H9 (cell line): Measurements from ENCODE around the gene PRAMEF12. TPM values are rescaled to one million over a fixed set of nuclear protein-coding genes. Genes with fewer than 3 reads are reported as not detected.

Experiments
- DNase-seq: peaks from one replicate; pipeline ENCODE4 v3.0.0-alpha.2; 2017
- H2AFZ ChIP-seq: one replicate; pipeline ENCODE4 v1.6.1; 2013; ENCODE audit warnings: mild to moderate bottlenecking, low read length, control low read depth, moderate library complexity
- H2AK5ac ChIP-seq: 2 replicates; pipeline ENCODE4 v1.6.1; 2013; ENCODE audit warnings: low read length, control low read depth, mixed read lengths; ENCODE audit not compliant: insufficient read length
- H2BK120ac ChIP-seq: one replicate; pipeline ENCODE4 v1.6.1; 2013; ENCODE audit warnings: low read depth, mild to moderate bottlenecking, low read length, control low read depth, inconsistent platforms; ENCODE audit not compliant: poor library complexity, severe bottlenecking
- H2BK12ac ChIP-seq: 2 replicates; pipeline ENCODE4 v1.6.1; 2013; ENCODE audit warnings: low read length, control low read depth, mixed read lengths, low read depth; ENCODE audit not compliant: insufficient read length
- H2BK15ac ChIP-seq: 2 replicates; pipeline ENCODE4 v1.6.1; 2013; ENCODE audit warnings: low read depth, low read length, control low read depth
- H2BK20ac ChIP-seq: one replicate; pipeline ENCODE4 v1.6.1; 2013; ENCODE audit warnings: low read depth, mild to moderate bottlenecking, low read length, control low read depth, inconsistent platforms; ENCODE audit not compliant: poor library complexity, severe bottlenecking
- H2BK5ac ChIP-seq: 2 replicates; pipeline ENCODE4 v1.6.1; 2013; ENCODE audit warnings: low read length, control low read depth, mixed read lengths; ENCODE audit not compliant: insufficient read length
- H3K14ac ChIP-seq: 2 replicates; pipeline ENCODE4 v1.6.1; 2013; ENCODE audit warnings: low read length, control low read depth; ENCODE audit not compliant: insufficient read depth
- H3K18ac ChIP-seq: 2 replicates; pipeline ENCODE4 v1.6.1; 2013; ENCODE audit warnings: low read depth, mild to moderate bottlenecking, mixed read lengths, low read length, control low read depth; ENCODE audit not compliant: insufficient read length
- H3K23ac ChIP-seq: 2 replicates; pipeline ENCODE4 v1.6.1; 2013; ENCODE audit warnings: low read length, control low read depth, mixed read lengths, low read depth; ENCODE audit not compliant: insufficient read length
- H3K23me2 ChIP-seq: 2 replicates; pipeline ENCODE4 v1.6.1; 2013; ENCODE audit warnings: low read depth, mild to moderate bottlenecking, mixed read lengths, low read length, control low read depth; ENCODE audit not compliant: insufficient read length, poor library complexity, severe bottlenecking
- H3K27ac ChIP-seq: 2 replicates; pipeline ENCODE4 v1.5.1; 2013; ENCODE audit warnings: low read length, control low read depth, mixed read lengths, low read depth; ENCODE audit not compliant: insufficient read length
- H3K27me3 ChIP-seq: 2 replicates; pipeline ENCODE4 v1.6.1; 2013; ENCODE audit warnings: low read length, control low read depth, inconsistent platforms; ENCODE audit not compliant: insufficient read depth
- H3K4ac ChIP-seq: 2 replicates; pipeline ENCODE4 v1.6.1; 2013; ENCODE audit warnings: low read depth, mild to moderate bottlenecking, control low read depth, inconsistent platforms, low read length, moderate library complexity
- H3K4me1 ChIP-seq: 2 replicates; pipeline ENCODE4 v1.6.1; 2013; ENCODE audit warnings: low read length, control low read depth, inconsistent platforms; ENCODE audit not compliant: insufficient read depth
- H3K4me2 ChIP-seq: 2 replicates; pipeline ENCODE4 v1.6.1; 2013; ENCODE audit warnings: low read length, control low read depth, mixed read lengths; ENCODE audit not compliant: insufficient read length, insufficient read depth
- H3K56ac ChIP-seq: 2 replicates; pipeline ENCODE4 v1.6.1; 2013; ENCODE audit warnings: low read depth, mild to moderate bottlenecking, mixed read lengths, low read length, control low read depth; ENCODE audit not compliant: insufficient read length
- H3K79me1 ChIP-seq: 2 replicates; pipeline ENCODE4 v1.6.1; 2013; ENCODE audit warnings: low read depth, mild to moderate bottlenecking, moderate library complexity, low read length, control low read depth, inconsistent platforms; ENCODE audit not compliant: insufficient read depth, poor library complexity, severe bottlenecking
- H3K79me2 ChIP-seq: 2 replicates; pipeline ENCODE4 v1.6.1; 2013; ENCODE audit warnings: low read length, control low read depth, inconsistent platforms; ENCODE audit not compliant: insufficient read depth
- H3K9ac ChIP-seq: 2 replicates; pipeline ENCODE4 v1.6.1; 2013; ENCODE audit warnings: low read length, control low read depth, mixed read lengths; ENCODE audit not compliant: insufficient read length; ENCODE audit errors: extremely low read depth
- H3K9me3 ChIP-seq: one replicate; pipeline ENCODE4 v1.6.1; 2013; ENCODE audit warnings: low read depth, low read length, inconsistent platforms; ENCODE audit not compliant: control insufficient read depth
- H3T11ph ChIP-seq: one replicate; pipeline ENCODE4 v1.6.1; 2013; ENCODE audit warnings: mild to moderate bottlenecking, low read length, control low read depth, inconsistent platforms
- H4K20me1 ChIP-seq: one replicate; pipeline ENCODE4 v1.6.1; 2013; ENCODE audit not compliant: control insufficient read depth, insufficient read length, insufficient read depth
- H4K5ac ChIP-seq: 2 replicates; pipeline ENCODE4 v1.6.1; 2013; ENCODE audit warnings: low read depth, mild to moderate bottlenecking, mixed read lengths, low read length, control low read depth; ENCODE audit not compliant: insufficient read length
- H4K8ac ChIP-seq: replicated peaks from 2 replicates; pipeline ENCODE4 v1.6.1; 2013; ENCODE audit warnings: low read length, control low read depth, mixed read lengths, low read depth; ENCODE audit not compliant: insufficient read length
- H4K91ac ChIP-seq: 2 replicates; pipeline ENCODE4 v1.6.1; 2013; ENCODE audit warnings: low read depth, mild to moderate bottlenecking, moderate library complexity, mixed read lengths, low read length, control low read depth; ENCODE audit not compliant: insufficient read length
- H3K27ac Mint-ChIP-seq, 3 experiments: 2 replicates in 2 of 3; 3 replicates in 1 of 3; pipeline ENCODE4 v1.8.0; 2020 to 2021; ENCODE audit warnings: mixed read lengths in 3 of 3, mild to moderate bottlenecking in 1 of 3, moderate library complexity in 1 of 3
- H3K27me3 Mint-ChIP-seq: 2 replicates; pipeline ENCODE4 v1.8.0; 2021; ENCODE audit warnings: low read depth, mild to moderate bottlenecking, moderate library complexity, mixed read lengths
- H3K36me3 Mint-ChIP-seq, 3 experiments: 2 replicates in 2 of 3; 3 replicates in 1 of 3; pipeline ENCODE4 v1.8.0; 2020 to 2021; ENCODE audit warnings: low read depth in 3 of 3, mixed read lengths in 3 of 3; ENCODE audit not compliant: insufficient read depth in 1 of 3
- H3K4me1 Mint-ChIP-seq, 2 experiments: 2 replicates each; pipeline ENCODE4 v1.8.0; 2020; ENCODE audit warnings: mixed read lengths in 2 of 2
- H3K4me3 Mint-ChIP-seq, 2 experiments: 2 replicates in 1 of 2; 3 replicates in 1 of 2; pipeline ENCODE4 v1.8.0; 2020 to 2021; ENCODE audit warnings: mild to moderate bottlenecking in 2 of 2, mixed read lengths in 2 of 2, moderate library complexity in 1 of 2
- H3K9me3 Mint-ChIP-seq, 2 experiments: 2 replicates in 1 of 2; 3 replicates in 1 of 2; pipeline ENCODE4 v1.8.0; 2020; ENCODE audit warnings: mild to moderate bottlenecking in 2 of 2, mixed read lengths in 2 of 2, moderate library complexity in 1 of 2
- WGBS: extraction: QIAGEN DNeasy Blood & Tissue Kit; methylation state at CpG from one replicate; pipeline ENCODE4 v1.1.7; 2013; ENCODE audit warnings: missing lambda C conversion rate, low lambda C conversion rate, mixed read lengths; ENCODE audit not compliant: insufficient read length; ENCODE audit errors: extremely low coverage; 5-methylcytosine and 5-hydroxymethylcytosine counted together
- total RNA-seq: library from RNA; stranded (reverse); gene quantifications from 2 replicates; pipeline ENCODE4 v1.2.1, GENCODE V29; 2021
- TF ChIP-seq, protein P1 (sequence below): fragments of 200-600 bp; sonication (generic); conservative IDR thresholded peaks from 3 replicates; pipeline ENCODE4 v1.8.0; 2021; ENCODE audit warnings: antibody characterized with exemption, mild to moderate bottlenecking

Gene PRAMEF12
- total RNA-seq, 1 experiment from 2014 or later, result not detected

DNA sequence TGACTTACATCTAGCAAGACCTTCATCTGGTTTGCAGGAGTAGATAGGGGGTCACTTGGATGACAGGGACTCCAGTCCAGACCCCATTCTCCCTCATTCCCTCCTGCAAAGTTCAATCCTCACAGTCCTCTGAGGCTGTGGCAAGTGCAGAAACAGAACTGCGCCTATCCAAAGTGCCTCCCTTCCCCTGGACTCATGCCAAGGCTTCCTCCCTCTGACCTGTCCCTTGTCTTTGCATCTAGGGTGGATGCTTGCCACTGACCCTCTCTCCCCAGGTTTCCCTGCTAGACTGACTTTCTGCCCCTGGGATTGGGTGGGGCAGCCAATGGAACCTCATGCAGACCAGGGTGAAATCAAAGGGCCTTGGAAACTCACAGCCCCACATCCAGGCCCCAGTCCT lies 36.4 kb downstream of the PRAMEF12 start:
- peaks cover 81 to 91% of the 10 kb centered on the region in 2 experiments for H3K9me3 Mint-ChIP-seq
- Histone ChIP-seq H4K8ac (no peak overlapping the region), H2AFZ (no peak overlapping the region), H3K27me3 (no peaks in the 10 kb centered on the region), H3K4me1 (no peaks in the 10 kb centered on the region), H3K14ac (no peak overlapping the region), H2AK5ac (no peak overlapping the region), H4K91ac (no peak overlapping the region), H4K20me1 (no peaks in the 10 kb centered on the region), H2BK12ac (no peak overlapping the region), H3T11ph (no peak overlapping the region), H3K4me2 (no peak overlapping the region), H2BK120ac (no peak overlapping the region), H3K79me2 (no peaks in the 10 kb centered on the region), H3K9me3 (peaks cover 55% of the 10 kb centered on the region), H3K4ac (no peak overlapping the region), H2BK20ac (no peak overlapping the region), H3K27ac (no peak overlapping the region), H2BK5ac (no peak overlapping the region), H3K18ac (no peak overlapping the region), H3K56ac (no peak overlapping the region), H3K23ac (no peak overlapping the region), H3K9ac (no peak overlapping the region), H2BK15ac (no peak overlapping the region), H4K5ac (no peak overlapping the region), H3K23me2 (no peaks in the 10 kb centered on the region), H3K79me1 (no peaks in the 10 kb centered on the region)
- no peak overlapping the region for H3K4me3 Mint-ChIP-seq
- H3K27ac Mint-ChIP-seq, result no peak overlapping the region
- peaks cover 1% of the 10 kb centered on the region; the same call in 1 of the 2 replicates for H3K27me3 Mint-ChIP-seq
- no peaks in the 10 kb centered on the region for H3K4me1 Mint-ChIP-seq
- TF ChIP-seq, protein P1, sequence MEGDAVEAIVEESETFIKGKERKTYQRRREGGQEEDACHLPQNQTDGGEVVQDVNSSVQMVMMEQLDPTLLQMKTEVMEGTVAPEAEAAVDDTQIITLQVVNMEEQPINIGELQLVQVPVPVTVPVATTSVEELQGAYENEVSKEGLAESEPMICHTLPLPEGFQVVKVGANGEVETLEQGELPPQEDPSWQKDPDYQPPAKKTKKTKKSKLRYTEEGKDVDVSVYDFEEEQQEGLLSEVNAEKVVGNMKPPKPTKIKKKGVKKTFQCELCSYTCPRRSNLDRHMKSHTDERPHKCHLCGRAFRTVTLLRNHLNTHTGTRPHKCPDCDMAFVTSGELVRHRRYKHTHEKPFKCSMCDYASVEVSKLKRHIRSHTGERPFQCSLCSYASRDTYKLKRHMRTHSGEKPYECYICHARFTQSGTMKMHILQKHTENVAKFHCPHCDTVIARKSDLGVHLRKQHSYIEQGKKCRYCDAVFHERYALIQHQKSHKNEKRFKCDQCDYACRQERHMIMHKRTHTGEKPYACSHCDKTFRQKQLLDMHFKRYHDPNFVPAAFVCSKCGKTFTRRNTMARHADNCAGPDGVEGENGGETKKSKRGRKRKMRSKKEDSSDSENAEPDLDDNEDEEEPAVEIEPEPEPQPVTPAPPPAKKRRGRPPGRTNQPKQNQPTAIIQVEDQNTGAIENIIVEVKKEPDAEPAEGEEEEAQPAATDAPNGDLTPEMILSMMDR, result no peak
- H3K36me3 Mint-ChIP-seq, result peaks cover 0 to 35% (median 2%) of the 10 kb centered on the region in 3 experiments; a peak in 5 of 7 replicates
- no CpG with 5 or more reads among the region's 1 CpG for WGBS
- DNase-seq, result no peak
